NCI-H524 treated with DMSO at 0.1 percent for 48 hours (cell line): ENCODE data around the gene ZNF544.

ENCODE experiments used
- DNase-seq: peaks from one replicate; lab custom pipeline; 2025; lab: John Stamatoyannopoulos, UW

ZNF544 gene

DNA sequence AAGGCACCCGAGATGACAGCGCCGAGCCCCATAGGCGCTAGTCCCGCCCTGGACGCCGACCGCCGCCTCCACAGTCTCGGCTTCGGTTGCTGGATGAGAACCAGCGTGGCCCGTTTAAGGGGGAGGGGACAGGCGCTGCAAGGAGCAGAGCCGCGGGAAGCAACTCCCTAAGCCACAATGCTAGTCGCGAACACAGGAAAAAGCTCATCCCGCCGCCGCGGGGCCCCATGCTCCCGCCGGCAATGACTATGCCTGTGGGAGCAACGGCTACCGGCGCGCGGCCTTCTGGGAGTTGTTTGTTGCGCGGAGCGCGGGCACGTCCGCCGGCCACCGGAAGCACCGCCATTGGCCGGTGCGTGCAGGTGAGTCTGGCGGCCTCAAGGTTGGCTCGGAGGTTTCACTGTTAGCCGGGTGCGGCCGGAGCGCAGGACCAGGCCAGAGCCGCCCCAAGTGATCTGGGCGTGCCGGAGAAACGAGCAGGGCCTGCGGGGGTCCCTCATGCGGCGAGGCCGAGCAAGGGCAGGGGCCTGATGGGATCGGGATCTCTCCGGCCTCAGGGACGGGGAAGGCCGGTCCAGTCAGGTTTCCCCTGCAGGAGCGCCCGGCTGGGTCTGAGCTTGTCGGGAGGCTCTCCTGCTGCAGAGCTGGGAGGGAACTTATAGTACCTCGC is at the start of gene ZNF544:
TSS of gene ZNF544 (plus strand) at position 330 of the 670 bp plus-strand sequence. CDS start 15,110 bp downstream, outside the sequence.
- peak; percentile 10 for DNase-seq

DNA sequence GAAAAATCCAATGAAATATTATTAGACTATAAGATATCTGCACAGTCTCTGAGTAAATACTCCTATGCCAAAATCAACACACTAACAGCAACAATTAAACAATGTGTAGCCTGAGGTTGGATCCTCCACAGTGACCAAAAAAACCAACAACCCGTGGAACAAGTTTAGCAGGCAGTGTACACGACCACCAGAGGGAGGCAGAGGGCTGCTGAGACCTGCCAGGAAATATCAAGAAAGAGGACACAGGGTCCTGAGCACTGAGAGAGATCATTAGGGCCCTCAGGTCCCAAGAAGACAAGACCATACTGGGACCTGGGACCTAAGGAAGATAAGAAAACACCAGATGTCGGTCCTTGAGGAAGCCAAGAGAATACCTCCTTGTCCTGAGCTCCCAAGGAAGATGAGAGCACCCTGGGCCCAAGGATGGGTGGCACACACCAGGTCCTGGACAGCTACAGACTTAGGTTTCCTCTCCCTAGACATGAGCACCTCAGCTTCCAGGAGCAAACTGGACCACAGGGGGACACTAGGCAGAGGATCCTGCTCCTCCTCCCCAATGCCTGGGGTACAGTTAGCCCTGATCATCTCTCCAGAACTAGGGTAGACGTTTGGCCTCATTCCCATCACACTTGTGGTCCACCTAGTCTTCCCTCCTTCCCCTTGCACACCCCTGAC is 46.7 kb upstream of the ZNF544 start:
- DNase-seq = no peak

DNA sequence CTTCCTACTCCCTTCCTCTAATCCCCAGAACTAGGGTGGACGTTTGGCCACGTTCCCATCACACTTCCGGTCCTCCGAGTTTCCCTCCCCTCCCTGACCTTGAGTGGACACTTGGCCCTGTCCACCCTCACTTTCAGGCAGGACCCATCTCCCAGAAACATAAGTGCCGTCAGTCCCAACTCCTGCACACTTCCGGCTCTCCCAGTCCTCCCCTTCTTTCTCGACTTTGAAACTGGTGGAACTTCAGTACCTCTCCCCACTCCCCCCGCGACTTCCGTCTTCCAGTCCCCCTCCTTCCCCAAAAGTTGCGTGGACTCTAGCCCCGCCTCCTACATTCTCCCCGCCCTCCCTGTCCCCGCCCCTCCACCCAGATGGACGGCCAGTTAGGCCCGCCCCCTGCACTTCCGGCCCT is 46.1 kb upstream of the ZNF544 start:
- no peak for DNase-seq

DNA sequence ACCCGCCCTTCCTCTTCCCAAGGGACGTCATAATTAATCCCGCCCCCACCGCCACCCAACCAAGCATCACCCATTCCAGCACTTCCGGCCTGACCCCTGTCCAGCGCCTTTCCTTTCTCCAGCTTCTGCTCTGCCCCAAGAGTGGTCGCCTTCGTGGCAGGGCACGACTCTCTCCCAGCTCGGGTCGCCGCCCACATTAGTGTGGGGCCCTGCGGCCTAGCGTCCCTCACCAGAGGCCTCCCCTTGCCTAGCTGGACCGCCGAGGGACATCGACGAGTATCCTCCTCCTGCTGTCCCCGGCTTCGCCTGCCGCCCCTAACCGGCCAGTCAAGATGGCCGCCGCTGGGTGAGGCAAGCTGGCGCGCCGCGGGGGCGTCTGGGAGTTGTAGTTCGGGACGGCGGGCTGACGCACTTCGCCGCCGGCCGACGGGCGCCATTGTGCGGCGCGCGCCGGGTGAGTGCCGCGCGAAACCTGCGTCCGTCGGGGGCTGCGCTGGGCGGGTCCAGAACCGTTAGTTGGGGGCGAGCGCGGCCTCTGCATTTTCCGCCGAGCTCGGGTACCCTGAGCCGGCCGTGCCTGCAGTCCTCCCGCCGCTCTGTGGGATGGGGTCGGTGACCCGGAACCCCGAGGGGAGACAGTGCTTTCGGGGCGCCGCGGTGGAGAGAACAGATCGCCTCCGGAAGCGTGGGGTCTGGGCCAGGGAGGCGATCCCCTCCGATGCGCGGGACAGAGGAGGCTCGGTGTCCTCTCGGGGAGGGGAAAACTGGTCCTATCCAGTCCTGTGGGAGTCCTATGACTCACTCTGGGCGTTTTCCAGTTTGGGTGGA is 45.5 kb upstream of the ZNF544 start, which contains the start of gene ZNF274:
TSS of gene ZNF274 (plus strand) at position 73 of the 828 bp plus-strand sequence. CDS start 905 bp downstream, outside the sequence.
- DNase-seq = peak; percentile 37

DNA sequence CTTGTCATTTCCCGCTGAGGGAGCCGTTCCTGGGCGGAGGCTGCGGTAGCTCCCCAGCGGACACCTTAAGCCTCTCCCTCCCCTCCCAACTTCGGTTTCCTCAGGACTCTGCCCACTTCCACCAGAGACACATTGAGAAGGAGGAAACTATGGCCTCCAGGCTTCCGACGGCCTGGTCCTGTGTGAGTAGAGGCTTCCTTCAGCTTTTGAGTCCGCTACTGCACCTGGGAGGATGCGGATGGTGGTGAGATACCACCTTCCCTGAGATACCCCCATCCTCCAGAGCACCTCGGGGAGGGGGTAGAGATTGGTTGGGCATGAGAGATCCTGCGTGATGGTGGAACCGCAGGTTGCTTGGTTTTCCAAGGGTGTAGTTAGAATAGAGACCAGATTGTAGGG is 44.9 kb upstream of the ZNF544 start:
- DNase-seq = no peak

DNA sequence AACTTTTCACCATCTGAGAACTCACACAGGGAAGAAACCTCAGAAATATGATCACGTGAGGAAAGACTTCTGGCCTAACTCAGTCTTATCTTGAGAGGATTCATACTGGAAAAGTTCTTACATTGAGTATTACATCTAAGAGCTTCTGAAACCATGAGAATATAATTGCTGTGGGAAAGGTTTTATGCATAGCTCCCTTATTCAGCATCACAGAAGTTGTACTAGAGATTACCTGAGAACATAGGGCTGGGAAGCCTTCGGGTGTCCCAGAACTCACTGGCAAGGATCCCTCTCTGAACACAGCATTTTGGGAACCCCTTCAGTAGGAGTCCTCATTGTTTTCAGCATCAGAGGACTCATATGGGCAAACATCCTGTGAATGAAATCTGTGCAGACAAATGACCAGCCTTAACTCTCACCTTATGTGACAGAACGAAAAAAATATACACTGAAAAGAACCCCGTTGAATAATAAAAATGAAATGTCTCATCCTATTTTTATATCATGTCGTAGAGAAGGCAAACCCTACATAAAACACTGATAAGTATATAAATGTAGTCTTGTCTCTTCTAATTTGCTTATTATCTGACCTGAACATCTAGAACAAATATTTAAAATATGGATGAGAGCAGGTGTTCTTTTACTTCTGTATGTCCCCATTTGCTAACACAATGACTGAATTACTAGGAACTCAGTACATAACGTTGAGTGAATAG is 31.7 kb upstream of the ZNF544 start:
- no peak for DNase-seq

DNA sequence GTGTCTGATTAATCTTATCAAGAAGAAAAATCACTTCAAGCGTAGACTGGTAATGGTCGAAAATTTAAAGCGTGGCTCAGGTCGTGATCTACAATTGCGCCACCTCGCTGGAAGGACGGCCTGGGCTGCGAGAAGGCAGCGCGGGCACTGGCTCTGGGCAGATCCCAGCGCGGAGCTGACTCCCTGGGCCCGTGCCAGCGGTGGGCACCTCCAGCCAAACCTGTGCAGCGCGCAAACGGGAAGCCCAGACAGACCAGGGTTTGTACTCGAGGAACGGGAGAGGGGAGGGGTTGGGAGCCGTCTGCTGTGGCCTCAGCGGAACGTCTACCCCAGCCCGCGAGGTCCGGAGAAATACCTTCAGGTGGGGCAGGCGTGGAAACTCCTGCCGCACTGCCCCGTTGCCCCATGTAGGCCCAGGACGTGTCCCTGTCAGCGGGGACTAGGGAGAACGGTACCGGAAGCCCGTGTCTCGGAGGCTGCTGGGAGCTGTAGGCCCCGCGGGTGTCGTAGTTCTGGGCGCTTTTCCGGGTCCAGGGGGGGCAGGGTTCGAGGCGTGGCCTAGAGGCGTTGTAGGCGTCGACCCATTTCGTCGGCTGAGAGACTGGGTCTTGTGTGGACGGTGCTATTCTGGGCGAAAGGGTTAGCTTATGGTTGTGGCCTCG is 24.8 kb upstream of the ZNF544 start:
- no peak for DNase-seq

DNA sequence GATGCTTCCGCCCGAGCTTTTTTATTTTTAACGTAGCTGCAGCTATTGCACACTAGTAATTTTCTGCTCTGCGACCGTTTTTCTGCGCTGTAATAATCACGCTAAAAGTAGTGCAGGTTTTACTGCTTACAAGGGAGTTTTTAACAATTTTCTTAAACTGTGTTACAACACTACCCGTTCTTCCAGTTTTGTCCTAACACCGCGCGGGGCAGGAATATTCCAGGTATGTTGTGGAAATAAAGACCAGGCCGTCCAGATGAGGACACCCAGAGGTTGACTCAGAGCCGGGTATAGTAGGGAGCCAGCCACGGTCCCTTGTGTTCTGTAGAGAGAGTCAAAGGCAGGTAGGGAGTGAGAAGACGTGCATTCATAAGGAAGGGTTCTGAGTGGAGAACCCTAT is 24.1 kb upstream of the ZNF544 start:
- no peak for DNase-seq

DNA sequence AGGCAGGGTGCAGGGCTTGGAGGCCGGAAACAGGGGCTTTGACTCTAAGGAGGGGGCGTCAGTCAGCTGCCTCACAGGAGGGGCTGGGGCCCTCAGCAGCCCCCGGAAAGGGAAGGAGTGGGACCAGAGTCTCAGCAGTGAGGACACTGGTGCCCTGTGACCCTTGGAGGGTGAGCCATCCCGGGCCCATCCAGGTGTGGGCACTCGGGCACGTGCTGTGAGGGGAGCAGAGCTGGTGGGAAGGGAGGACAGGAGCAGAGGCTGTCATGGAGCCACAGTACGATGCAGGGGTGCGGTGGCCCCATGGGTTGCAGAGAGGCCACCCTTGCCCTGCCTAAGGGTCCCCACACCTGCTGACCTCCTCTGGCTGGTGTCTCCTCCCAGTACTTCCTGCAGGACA is 19.1 kb upstream of the ZNF544 start:
- no peak for DNase-seq

DNA sequence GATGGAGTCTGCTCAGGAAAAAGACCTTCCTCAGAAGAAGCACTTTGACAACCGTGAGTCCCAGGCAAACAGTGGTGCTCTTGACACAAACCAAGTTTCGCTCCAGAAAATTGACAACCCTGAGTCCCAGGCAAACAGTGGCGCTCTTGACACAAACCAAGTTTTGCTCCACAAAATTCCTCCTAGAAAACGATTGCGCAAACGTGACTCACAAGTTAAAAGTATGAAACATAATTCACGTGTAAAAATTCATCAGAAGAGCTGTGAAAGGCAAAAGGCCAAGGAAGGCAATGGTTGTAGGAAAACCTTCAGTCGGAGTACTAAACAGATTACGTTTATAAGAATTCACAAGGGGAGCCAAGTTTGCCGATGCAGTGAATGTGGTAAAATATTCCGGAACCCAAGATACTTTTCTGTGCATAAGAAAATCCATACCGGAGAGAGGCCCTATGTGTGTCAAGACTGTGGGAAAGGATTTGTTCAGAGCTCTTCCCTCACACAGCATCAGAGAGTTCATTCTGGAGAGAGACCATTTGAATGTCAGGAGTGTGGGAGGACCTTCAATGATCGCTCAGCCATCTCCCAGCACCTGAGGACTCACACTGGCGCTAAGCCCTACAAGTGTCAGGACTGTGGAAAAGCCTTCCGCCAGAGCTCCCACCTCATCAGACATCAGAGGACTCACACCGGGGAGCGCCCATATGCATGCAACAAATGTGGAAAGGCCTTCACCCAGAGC is 16.2 kb upstream of the ZNF544 start:
- no peak for DNase-seq

DNA sequence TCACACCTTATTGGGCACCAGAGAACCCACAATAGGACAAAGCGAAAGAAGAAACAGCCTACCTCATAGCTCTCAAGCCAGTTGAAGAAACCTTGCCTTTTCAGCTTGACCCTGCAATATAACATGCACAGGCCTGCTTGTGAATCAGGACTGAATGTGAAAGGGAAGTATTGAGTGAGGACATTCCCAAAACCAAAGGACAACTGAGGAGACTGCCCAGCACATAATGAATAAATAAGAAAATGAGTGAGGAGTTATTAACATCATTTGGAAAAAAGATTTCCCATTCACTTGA is 15.7 kb upstream of the ZNF544 start:
- no peak for DNase-seq

DNA sequence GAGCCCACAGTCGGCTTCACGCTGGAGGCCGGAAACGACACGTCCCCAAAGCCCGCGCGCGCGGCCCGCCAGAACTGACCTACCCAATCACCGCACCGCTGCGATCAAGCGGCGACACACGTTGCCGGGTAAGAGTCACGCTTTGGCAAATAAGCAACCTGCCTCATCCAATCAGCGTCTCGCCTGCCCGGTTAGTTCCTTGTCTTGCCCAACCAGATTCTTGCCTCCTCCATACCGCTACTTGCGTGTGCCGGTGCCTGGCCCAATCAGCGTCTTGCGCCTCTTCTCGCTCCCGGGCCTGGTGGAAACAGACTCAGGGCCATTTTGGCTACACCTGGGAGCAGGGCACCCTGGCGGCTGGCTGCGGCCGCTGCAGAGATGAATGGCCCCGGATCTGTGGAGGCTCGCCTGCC is 11.6 kb upstream of the ZNF544 start:
- no peak for DNase-seq

DNA sequence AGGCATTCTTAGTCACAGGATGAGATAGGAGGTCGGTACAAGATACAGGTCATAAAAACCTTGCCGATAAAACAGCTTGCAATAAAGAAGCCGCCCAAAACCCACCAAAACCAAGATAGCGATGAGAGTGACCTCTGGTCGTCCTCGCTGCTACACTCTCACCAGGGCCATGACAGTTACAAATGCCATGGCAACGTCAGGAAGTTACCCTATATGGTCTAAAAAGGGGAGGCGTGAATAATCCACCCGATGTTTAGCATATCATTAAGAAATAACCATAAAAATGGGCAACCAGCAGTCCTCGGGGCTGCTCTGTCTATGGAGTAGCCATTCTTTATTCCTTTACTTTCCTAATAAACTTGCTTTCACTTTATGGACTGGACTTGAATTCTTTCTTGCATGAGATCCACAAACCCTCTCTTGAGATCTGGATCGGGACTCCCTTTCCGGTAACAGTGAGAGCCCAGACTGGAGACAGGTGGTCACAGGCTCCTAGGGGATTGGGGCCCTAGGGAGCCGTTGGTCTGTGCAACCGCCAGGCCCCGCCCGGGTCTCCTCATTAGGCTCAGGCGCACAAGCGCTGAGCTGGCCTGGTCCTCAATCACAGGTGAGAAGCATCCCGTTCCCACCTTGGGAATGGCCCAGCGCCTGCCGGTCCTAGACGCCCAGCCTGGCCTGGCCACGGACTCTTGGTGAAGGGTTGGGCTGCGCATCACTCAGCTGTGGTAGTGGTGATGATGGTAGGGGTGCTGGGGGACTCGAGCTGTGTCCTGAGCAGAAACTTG is 10.9 kb upstream of the ZNF544 start:
- DNase-seq = no peak

DNA sequence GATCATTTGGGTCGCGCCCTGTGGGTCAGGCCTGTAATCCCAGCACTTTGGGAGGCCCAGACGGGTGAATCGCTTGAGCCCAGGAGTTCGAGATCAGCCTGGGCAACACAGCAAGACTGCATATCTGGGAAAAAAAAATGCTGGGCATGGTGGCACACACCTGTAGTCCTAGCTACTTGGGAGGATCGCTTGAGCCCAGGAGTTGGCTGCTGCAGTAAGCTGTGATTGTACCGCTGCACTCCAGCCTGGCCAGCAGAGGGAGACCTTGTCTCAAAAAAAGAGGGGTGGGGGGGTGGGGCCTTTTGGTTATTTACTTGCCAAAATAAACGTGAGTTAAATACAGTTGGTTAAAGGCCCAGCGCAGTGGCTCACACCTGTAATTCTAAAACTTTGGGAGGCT is 9.8 kb upstream of the ZNF544 start:
- no peak for DNase-seq

DNA sequence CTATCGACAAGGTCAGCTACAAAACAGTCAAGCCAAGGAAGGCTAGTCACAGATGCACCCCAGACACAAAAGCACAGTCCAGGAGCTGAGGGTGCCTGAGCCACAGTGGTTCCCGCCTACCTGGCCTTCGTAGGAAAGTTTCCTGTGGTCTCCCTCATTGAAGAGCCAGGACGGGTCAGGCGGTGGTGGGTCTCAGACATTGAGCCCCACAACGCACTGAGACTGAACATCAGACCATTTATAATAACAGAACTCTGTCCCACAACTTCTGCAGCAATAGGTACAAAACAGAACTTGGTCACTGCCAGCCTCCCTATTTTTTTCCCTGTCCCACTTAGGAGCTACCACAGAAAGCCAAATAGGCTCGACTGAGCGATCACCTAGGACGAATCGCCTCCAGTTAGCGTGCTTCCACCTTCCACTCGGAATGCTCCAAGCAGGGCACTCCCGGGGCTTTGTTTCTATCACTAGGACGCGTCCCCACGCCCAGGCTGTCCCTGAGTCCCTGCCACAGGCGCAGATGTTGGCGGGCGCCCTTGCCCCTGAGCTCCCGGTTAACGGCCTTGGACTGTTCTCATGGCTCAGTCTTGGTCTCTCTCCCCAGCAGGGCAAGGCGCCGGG is 640 bp upstream of the ZNF544 start:
- DNase-seq = no peak

DNA sequence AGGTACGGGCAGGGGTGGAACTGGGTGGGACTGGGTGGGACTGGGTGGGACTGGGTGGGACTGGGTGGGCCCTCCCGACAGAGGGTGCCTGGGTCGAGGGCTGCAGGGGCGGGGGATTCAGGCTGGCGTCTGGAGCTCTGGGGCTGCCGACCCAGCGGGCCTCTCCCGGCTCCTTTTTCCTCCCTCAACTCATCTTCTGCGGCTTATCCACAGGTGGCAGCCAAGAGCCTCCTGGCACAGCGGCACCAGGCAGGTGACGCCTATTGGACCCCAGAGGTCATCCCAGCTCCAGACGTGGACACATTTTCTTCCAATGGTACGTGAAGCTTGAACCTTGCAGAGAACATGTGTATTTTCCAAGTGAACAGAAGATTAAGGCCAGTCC is 533 bp downstream of the ZNF544 start:
- no peak for DNase-seq

DNA sequence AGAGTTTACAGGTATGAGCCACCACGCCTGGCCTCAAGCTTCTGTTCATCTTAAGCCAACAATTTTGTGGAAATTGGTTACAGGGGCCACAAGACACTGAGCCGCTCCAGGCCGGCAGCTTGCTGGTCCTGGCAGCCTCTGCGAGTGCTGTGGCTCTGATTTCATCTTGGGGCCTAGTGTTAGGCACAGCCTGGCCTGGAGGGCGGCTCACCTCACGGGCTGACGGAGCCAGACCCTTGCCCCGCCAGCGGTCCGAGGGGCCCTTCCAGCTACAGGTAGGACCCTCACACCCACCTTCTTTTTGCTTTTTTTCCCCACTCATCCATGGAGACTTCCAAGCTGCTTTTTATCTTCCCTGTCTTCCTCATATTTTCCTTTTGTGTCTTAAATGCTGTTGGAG is 8.6 kb downstream of the ZNF544 start:
- DNase-seq = no peak

DNA sequence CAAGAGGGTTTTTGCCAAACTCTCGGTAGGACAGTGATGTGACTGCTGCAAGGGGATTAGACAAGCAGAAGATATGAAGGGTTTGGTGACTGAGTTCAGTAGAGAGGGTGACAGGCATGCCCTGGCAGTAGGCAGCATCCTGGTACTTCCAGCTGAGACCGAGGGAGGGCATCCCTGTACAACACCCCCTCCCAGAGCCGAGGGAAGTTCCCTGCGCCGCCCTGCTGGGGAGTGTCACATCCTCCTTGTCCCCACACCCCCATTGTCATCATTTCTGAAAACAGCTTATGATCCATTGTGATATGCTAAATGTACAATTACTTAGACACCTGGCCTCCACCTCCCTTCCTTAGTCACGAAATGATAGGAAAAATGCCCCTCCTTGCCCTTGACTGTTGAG is 14.6 kb downstream of the ZNF544 start:
- no peak for DNase-seq

DNA sequence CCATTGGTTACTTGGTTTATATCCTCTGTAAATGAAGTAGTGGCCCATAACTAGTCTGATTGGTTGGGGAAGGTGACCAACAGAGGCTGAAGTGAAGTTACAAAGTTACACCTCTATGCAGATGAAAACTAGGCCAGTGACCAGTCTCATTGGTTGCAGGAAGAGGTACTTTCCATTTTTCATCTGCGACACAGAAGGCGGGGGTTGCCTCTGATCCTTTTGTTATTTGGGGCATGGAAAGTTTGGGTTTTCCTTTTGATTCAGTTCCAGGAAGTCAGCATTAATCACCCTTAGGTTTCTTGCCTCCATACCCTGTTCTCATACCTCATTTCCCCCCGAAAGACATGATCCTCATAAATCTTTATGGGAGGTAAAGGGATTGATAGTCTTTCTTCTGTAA is 20.2 kb downstream of the ZNF544 start:
- DNase-seq = no peak

DNA sequence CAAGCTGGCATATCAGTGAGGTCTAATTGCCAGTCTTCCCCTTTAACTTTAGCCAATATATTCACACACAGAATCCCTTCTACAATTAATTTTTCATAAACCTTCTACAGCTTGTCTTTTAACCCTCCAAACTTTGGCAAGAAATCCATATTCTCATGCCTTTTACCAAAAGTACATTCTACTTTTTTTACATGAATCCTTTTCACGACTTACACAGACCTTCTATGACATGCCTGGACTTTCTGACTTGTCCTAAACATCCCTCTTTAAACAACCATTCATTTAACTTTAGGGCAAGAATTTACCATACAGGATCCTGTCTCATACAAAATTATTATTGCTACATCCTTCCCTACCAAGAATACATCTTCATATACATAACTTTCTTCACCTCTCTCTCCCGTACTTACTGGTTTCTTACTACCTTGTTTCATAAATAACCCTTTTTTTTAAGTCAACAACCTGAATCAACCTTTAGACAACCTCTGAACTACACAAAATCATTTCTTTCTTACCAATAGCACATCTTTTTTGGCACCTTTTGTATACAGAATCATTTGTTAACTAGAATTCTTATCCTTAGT is 23.5 kb downstream of the ZNF544 start:
- no peak for DNase-seq
